ENCODE results near the gene PPP1R15B. TPM values are rescaled to one million over a fixed set of nuclear protein-coding genes. Genes with fewer than 3 reads are reported as not detected.
"Not testable (repeated sequence)": the region's sequence is repeated elsewhere in the genome, so short reads cannot be mapped to it uniquely, and the experiment has no call there.

The PPP1R15B gene
- polyA plus RNA-seq, 3 donors, result 14.3 to 41.6 (median 30.3) TPM

GRCh38 chr1:204426971-204427701 lies 15.5 kb upstream of the PPP1R15B start:
- H3K27ac ChIP-seq (ENCODE audit: low read depth, low read length), result no peak overlapping the region
- WGBS, 3 donors, result 71 to 95% (median 74%) methylated on average over 9 of the region's 9 CpGs

GRCh38 chr1:204426474-204426873 lies 14.9 kb upstream of the PPP1R15B start:
- whole genome bisulfite sequencing, 3 donors, result 83 to 94% (median 89%) methylated on average over 2 of the region's 2 CpGs
- no peak overlapping the region for H3K27ac ChIP-seq (ENCODE audit: low read depth, low read length)

GRCh38 chr1:204426035-204426436 lies 14.4 kb upstream of the PPP1R15B start:
- WGBS, 3 donors, result 92 to 94% (median 93%) methylated on average over 5 of the region's 5 CpGs
- no peak overlapping the region for H3K27ac ChIP-seq (ENCODE audit: low read depth, low read length)

- no peak overlapping the region for H3K27ac ChIP-seq (ENCODE audit: low read depth, low read length)
- WGBS, 3 donors, result 94 to 95% (median 94%) methylated on average over 10 of the region's 10 CpGs
These were observed 13.0 kb upstream of the PPP1R15B start for GRCh38 chr1:204424621-204425020.

GRCh38 chr1:204422061-204422705 lies 10.6 kb upstream of the PPP1R15B start:
- H3K27ac ChIP-seq (ENCODE audit: low read depth, low read length), result not testable (repeated sequence)
- 93% methylated on average over 8 of the region's 8 CpGs for WGBS, 3 donors

GRCh38 chr1:204421441-204421840 lies 9.8 kb upstream of the PPP1R15B start:
- 91 to 100% (median 97%) methylated on average over 1 of the region's 1 CpG for WGBS, 3 donors
- no peak overlapping the region for H3K27ac ChIP-seq (ENCODE audit: low read depth, low read length)

- 76 to 84% (median 77%) methylated on average over 7 of the region's 7 CpGs for WGBS, 3 donors
These were observed 8.7 kb upstream of the PPP1R15B start for GRCh38 chr1:204420039-204421004.

GRCh38 chr1:204419064-204419403 lies 7.4 kb upstream of the PPP1R15B start:
- no peak overlapping the region for H3K27ac ChIP-seq (ENCODE audit: low read depth, low read length)

More at GRCh38 chr1:204420039-204421004, 8.7 kb upstream of the PPP1R15B start:
- no peak overlapping the region for H3K27ac ChIP-seq (ENCODE audit: low read depth, low read length)

- no peak overlapping the region for H3K27ac ChIP-seq (ENCODE audit: low read depth, low read length)
- 74 to 79% (median 76%) methylated on average over 10 of the region's 10 CpGs for WGBS, 3 donors
These were observed 6.8 kb upstream of the PPP1R15B start for GRCh38 chr1:204418174-204419063.

GRCh38 chr1:204417074-204417997 lies 5.7 kb upstream of the PPP1R15B start:
- 16 to 35% (median 35%) methylated on average over 10 of the region's 10 CpGs for WGBS, 3 donors
- H3K27ac ChIP-seq (ENCODE audit: low read depth, low read length), result no peak overlapping the region

GRCh38 chr1:204416589-204417073 lies 5.0 kb upstream of the PPP1R15B start:
- H3K27ac ChIP-seq (ENCODE audit: low read depth, low read length), result no peak overlapping the region

- H3K27ac ChIP-seq (ENCODE audit: low read depth, low read length), result no peak overlapping the region
These were observed 3.7 kb upstream of the PPP1R15B start for GRCh38 chr1:204415351-204415750.

GRCh38 chr1:204414016-204414415 lies 2.4 kb upstream of the PPP1R15B start:
- no peak overlapping the region for H3K27ac ChIP-seq (ENCODE audit: low read depth, low read length)

More at GRCh38 chr1:204415351-204415750, 3.7 kb upstream of the PPP1R15B start:
- WGBS, 3 donors, result 88 to 96% (median 94%) methylated on average over 3 of the region's 3 CpGs

- H3K27ac ChIP-seq (ENCODE audit: low read depth, low read length), result no peak overlapping the region
- 92 to 94% (median 93%) methylated on average over 1 of the region's 1 CpG for WGBS, 3 donors
These were observed 1.5 kb upstream of the PPP1R15B start for GRCh38 chr1:204413170-204413535.

- H3K27ac ChIP-seq (ENCODE audit: low read depth, low read length), result peak overlapping the region; percentile 80
- WGBS, 3 donors, result 0% methylated on average over 38 of the region's 38 CpGs
These were observed 748 bp downstream of the PPP1R15B start for GRCh38 chr1:204410688-204411450.

- WGBS, 3 donors, result 0 to 1% (median 0%) methylated on average over 10 of the region's 10 CpGs
- no peak overlapping the region for H3K27ac ChIP-seq (ENCODE audit: low read depth, low read length)
These were observed 1.6 kb downstream of the PPP1R15B start for GRCh38 chr1:204409836-204410687.

Data from adipose tissue (tissue), 3 donors.